WTC11 (cell line): ENCODE measurements around the gene LIPM. TPM values are rescaled to one million over a fixed set of nuclear protein-coding genes. Genes with fewer than 3 reads are reported as not detected.

Experiments used
- ATAC-seq: fragments of 200-7000 bp; cut with Tn5 transposase; 2 replicates; pipeline ENCODE4 v1.10.0; 2021; ENCODE audit warnings: mild to moderate bottlenecking, moderate library complexity
- CTCF ChIA-PET: fragments of 300-600 bp; sonication (Branson Sonifier 250); formaldehyde crosslinking; loops from one replicate; lab custom pipeline; 2021; ENCODE audit warnings: antibody characterized with exemption; lab: Charles Lee
- POLR2A ChIA-PET: fragments of 350-600 bp; sonication (Branson Sonifier 250); formaldehyde crosslinking; loops from one replicate; lab custom pipeline; 2021; ENCODE audit warnings: antibody characterized with exemption; lab: Charles Lee
- DNase-seq: peaks from one replicate; pipeline ENCODE4 v3.0.0; 2021; ENCODE audit warnings: low spot score
- H3K27ac Mint-ChIP-seq: 2 replicates; pipeline ENCODE4 v1.8.0; 2021; ENCODE audit warnings: mixed read lengths
- H3K27me3 Mint-ChIP-seq: 2 replicates; pipeline ENCODE4 v1.8.0; 2021; ENCODE audit warnings: low read depth, mild to moderate bottlenecking, moderate library complexity, mixed read lengths
- H3K36me3 Mint-ChIP-seq: 2 replicates; pipeline ENCODE4 v1.8.0; 2021; ENCODE audit warnings: mixed read lengths
- H3K4me1 Mint-ChIP-seq: 2 replicates; pipeline ENCODE4 v1.8.0; 2022; ENCODE audit warnings: mixed read lengths
- H3K4me3 Mint-ChIP-seq: 2 replicates; pipeline ENCODE4 v1.8.0; 2021; ENCODE audit warnings: mild to moderate bottlenecking, moderate library complexity, mixed read lengths
- H3K9me3 Mint-ChIP-seq: 2 replicates; pipeline ENCODE4 v1.8.0; 2021; ENCODE audit warnings: mixed read lengths
- EMX1 ChIP-seq: fragments of 250-450 bp; sonication (Bioruptor Pico); IDR thresholded peaks from 2 replicates; pipeline ENCODE4 v1.8.0; 2021; ENCODE audit warnings: mild to moderate bottlenecking
- ETV6 ChIP-seq: sonication (generic); formaldehyde crosslinking; IDR thresholded peaks from 2 replicates; pipeline ENCODE4 v1.8.1; 2022; ENCODE audit warnings: mild to moderate bottlenecking, missing genetic modification reagents
- FOXJ3 ChIP-seq: sonication (generic); formaldehyde crosslinking; IDR thresholded peaks from 2 replicates; pipeline ENCODE4 v1.9.0; 2021; ENCODE audit warnings: missing genetic modification reagents, mild to moderate bottlenecking, borderline replicate concordance
- JUN ChIP-seq: sonication (generic); formaldehyde crosslinking; IDR thresholded peaks from 2 replicates; pipeline ENCODE4 v1.8.0; 2023; ENCODE audit warnings: mild to moderate bottlenecking, missing genetic modification reagents
- MXD4 ChIP-seq: fragments of 250-450 bp; sonication (Bioruptor Pico); IDR thresholded peaks from 2 replicates; pipeline ENCODE4 v1.8.0; 2021; ENCODE audit warnings: mild to moderate bottlenecking, moderate library complexity, borderline replicate concordance
- OVOL2 ChIP-seq: fragments of 250-450 bp; sonication (Bioruptor Pico); IDR thresholded peaks from 2 replicates; pipeline ENCODE4 v1.9.0; 2021; ENCODE audit warnings: mild to moderate bottlenecking, borderline replicate concordance
- TEAD4 ChIP-seq: sonication (generic); formaldehyde crosslinking; IDR thresholded peaks from 2 replicates; pipeline ENCODE4 v1.8.0; 2022; ENCODE audit warnings: mild to moderate bottlenecking, missing genetic modification reagents
- USF1 ChIP-seq: sonication (generic); formaldehyde crosslinking; IDR thresholded peaks from 2 replicates; pipeline ENCODE4 v1.8.0; 2022; ENCODE audit warnings: mild to moderate bottlenecking, missing genetic modification reagents
- ZNF263 ChIP-seq: sonication (generic); formaldehyde crosslinking; IDR thresholded peaks from 2 replicates; pipeline ENCODE4 v1.8.1; 2022; ENCODE audit warnings: low read depth, mild to moderate bottlenecking, moderate library complexity, missing genetic modification reagents
- ZNF512 ChIP-seq: sonication (generic); formaldehyde crosslinking; IDR thresholded peaks from 2 replicates; pipeline ENCODE4 v1.8.1; 2022; ENCODE audit warnings: missing genetic modification reagents, borderline replicate concordance
- total RNA-seq: library from RNA; stranded (reverse); gene quantifications from 3 replicates; pipeline ENCODE4 v1.2.3, GENCODE V29; 2021
- TF ChIP-seq, protein P1 (sequence below): sonication (generic); formaldehyde crosslinking; conservative IDR thresholded peaks from 2 replicates; pipeline ENCODE4 v1.8.1; 2022; ENCODE audit warnings: mild to moderate bottlenecking, missing genetic modification reagents
- TF ChIP-seq, protein P2 (sequence below): sonication (generic); formaldehyde crosslinking; IDR thresholded peaks from 2 replicates; pipeline ENCODE4 v1.8.0; 2023; ENCODE audit warnings: missing genetic modification reagents
- TF ChIP-seq, protein P3 (sequence below): sonication (generic); formaldehyde crosslinking; IDR thresholded peaks from 2 replicates; pipeline ENCODE4 v1.8.1; 2023; ENCODE audit warnings: mild to moderate bottlenecking, missing genetic modification reagents
- TF ChIP-seq, protein P4 (sequence below): sonication (generic); formaldehyde crosslinking; IDR thresholded peaks from 2 replicates; pipeline ENCODE4 v1.8.1; 2023; ENCODE audit warnings: mild to moderate bottlenecking, missing genetic modification reagents
- TF ChIP-seq, protein P5 (sequence below): sonication (generic); formaldehyde crosslinking; IDR thresholded peaks from 2 replicates; pipeline ENCODE4 v1.8.0; 2022; ENCODE audit warnings: missing genetic modification reagents
- TF ChIP-seq, protein P6 (sequence below): fragments of 250-450 bp; sonication (Bioruptor Pico); IDR thresholded peaks from 2 replicates; pipeline ENCODE4 v2.1.2; 2022; ENCODE audit warnings: mild to moderate bottlenecking, moderate library complexity

LIPM gene
- total RNA-seq, 1 experiment from 2014 or later = not detected

DNA sequence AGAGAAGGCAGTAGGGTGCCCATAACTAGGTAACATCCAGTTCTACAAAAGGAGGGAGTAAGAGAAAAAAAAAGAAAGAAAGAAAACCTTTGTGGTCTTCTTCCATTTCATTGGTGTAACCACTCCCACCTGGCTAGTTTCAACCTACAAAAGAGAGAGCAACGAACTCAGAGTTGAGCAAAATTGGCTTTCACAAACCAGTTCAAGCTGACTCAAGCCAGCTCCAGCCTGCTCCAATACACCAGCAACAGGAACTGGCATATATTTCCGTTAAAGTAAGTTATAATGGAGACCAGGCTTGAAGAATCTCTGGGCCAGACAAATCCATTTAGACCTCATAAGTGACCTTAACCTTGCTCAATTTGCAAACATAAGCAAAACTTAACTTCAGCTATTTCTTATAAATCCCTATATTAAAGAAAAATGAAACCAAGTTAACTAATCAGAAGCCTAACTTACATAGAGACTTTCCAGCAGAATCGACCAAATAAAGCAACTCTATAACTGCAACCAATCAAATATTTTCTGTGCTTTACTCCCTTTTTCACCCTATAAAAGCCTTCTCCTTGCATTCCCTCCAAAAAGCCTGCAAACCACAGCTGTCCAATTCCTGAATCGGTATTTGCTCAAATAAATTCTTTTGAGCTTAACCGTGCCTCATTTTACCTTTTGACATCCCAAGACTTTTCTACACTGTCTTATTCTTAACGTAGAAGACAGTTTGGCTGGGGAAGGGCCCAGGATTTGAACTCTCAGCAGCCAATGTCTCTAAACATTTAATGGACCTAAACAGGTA lies 39.0 kb downstream of the LIPM start (continued):
- TF ChIP-seq, protein P1, sequence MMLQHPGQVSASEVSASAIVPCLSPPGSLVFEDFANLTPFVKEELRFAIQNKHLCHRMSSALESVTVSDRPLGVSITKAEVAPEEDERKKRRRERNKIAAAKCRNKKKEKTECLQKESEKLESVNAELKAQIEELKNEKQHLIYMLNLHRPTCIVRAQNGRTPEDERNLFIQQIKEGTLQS (CRISPR knock-in tag) = no peak
- TF ChIP-seq EMX1 (CRISPR knock-in tag) = no peak

- ChIA-PET POLR2A (no interaction called here), CTCF (no interaction called here)
- TF ChIP-seq ZNF512 (no peak), FOXJ3 (CRISPR knock-in tag) (no peak), USF1 (no peak), TEAD4 (CRISPR knock-in tag) (no peak), OVOL2 (no peak), ETV6 (no peak), MXD4 (CRISPR knock-in tag) (no peak), ZNF263 (CRISPR knock-in tag) (no peak), JUN (CRISPR knock-in tag) (no peak)
- TF ChIP-seq, protein P2, sequence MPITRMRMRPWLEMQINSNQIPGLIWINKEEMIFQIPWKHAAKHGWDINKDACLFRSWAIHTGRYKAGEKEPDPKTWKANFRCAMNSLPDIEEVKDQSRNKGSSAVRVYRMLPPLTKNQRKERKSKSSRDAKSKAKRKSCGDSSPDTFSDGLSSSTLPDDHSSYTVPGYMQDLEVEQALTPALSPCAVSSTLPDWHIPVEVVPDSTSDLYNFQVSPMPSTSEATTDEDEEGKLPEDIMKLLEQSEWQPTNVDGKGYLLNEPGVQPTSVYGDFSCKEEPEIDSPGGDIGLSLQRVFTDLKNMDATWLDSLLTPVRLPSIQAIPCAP (CRISPR knock-in tag) = no peak
- TF ChIP-seq, protein P3, sequence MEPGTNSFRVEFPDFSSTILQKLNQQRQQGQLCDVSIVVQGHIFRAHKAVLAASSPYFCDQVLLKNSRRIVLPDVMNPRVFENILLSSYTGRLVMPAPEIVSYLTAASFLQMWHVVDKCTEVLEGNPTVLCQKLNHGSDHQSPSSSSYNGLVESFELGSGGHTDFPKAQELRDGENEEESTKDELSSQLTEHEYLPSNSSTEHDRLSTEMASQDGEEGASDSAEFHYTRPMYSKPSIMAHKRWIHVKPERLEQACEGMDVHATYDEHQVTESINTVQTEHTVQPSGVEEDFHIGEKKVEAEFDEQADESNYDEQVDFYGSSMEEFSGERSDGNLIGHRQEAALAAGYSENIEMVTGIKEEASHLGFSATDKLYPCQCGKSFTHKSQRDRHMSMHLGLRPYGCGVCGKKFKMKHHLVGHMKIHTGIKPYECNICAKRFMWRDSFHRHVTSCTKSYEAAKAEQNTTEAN (CRISPR knock-in tag) = no peak
- TF ChIP-seq, protein P4, sequence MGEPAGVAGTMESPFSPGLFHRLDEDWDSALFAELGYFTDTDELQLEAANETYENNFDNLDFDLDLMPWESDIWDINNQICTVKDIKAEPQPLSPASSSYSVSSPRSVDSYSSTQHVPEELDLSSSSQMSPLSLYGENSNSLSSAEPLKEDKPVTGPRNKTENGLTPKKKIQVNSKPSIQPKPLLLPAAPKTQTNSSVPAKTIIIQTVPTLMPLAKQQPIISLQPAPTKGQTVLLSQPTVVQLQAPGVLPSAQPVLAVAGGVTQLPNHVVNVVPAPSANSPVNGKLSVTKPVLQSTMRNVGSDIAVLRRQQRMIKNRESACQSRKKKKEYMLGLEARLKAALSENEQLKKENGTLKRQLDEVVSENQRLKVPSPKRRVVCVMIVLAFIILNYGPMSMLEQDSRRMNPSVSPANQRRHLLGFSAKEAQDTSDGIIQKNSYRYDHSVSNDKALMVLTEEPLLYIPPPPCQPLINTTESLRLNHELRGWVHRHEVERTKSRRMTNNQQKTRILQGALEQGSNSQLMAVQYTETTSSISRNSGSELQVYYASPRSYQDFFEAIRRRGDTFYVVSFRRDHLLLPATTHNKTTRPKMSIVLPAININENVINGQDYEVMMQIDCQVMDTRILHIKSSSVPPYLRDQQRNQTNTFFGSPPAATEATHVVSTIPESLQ (CRISPR knock-in tag) = no peak
- TF ChIP-seq, protein P5, sequence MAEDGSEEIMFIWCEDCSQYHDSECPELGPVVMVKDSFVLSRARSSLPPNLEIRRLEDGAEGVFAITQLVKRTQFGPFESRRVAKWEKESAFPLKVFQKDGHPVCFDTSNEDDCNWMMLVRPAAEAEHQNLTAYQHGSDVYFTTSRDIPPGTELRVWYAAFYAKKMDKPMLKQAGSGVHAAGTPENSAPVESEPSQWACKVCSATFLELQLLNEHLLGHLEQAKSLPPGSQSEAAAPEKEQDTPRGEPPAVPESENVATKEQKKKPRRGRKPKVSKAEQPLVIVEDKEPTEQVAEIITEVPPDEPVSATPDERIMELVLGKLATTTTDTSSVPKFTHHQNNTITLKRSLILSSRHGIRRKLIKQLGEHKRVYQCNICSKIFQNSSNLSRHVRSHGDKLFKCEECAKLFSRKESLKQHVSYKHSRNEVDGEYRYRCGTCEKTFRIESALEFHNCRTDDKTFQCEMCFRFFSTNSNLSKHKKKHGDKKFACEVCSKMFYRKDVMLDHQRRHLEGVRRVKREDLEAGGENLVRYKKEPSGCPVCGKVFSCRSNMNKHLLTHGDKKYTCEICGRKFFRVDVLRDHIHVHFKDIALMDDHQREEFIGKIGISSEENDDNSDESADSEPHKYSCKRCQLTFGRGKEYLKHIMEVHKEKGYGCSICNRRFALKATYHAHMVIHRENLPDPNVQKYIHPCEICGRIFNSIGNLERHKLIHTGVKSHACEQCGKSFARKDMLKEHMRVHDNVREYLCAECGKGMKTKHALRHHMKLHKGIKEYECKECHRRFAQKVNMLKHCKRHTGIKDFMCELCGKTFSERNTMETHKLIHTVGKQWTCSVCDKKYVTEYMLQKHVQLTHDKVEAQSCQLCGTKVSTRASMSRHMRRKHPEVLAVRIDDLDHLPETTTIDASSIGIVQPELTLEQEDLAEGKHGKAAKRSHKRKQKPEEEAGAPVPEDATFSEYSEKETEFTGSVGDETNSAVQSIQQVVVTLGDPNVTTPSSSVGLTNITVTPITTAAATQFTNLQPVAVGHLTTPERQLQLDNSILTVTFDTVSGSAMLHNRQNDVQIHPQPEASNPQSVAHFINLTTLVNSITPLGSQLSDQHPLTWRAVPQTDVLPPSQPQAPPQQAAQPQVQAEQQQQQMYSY (CRISPR knock-in tag) = no peak
- TF ChIP-seq, protein P6, sequence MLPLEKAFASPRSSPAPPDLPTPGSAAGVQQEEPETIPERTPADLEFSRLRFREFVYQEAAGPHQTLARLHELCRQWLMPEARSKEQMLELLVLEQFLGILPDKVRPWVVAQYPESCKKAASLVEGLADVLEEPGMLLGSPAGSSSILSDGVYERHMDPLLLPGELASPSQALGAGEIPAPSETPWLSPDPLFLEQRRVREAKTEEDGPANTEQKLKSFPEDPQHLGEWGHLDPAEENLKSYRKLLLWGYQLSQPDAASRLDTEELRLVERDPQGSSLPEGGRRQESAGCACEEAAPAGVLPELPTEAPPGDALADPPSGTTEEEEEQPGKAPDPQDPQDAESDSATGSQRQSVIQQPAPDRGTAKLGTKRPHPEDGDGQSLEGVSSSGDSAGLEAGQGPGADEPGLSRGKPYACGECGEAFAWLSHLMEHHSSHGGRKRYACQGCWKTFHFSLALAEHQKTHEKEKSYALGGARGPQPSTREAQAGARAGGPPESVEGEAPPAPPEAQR (CRISPR knock-in tag) = no peak
- TF ChIP-seq, protein P1 (CRISPR knock-in tag) = no peak
- no peak for ATAC-seq
- Mint-ChIP-seq H3K27me3 (no peaks in the 10 kb centered on the region; the same call in 1 of the 2 replicates), H3K27ac (no peak overlapping the region), H3K9me3 (0 out of 2 replicates have a peak, but pooled peaks cover 5% of the 10 kb centered on the region), H3K36me3 (no peaks in the 10 kb centered on the region), H3K4me3 (no peak overlapping the region), H3K4me1 (peaks cover 5% of the 10 kb centered on the region; the same call in 1 of the 2 replicates)
- no peak for DNase-seq
Observed at GRCh38 chr10:88843171-88843570, 40.6 kb downstream of the LIPM start.
